Mesenchymal stem cell (in vitro differentiated cells and primary cell): ENCODE data around the gene TBC1D10A.
A peak's percentile ranks its signal among the peaks of the same experiment; 100 is the strongest.

Experiments
- DNase-seq: peaks from one replicate; pipeline ENCODE4 v3.0.0-alpha.2; 2013
- H2AFZ ChIP-seq: one replicate; pipeline ENCODE4 v1.6.1; 2013; ENCODE audit warnings: low read depth, mild to moderate bottlenecking, control low read depth, inconsistent platforms, low read length, moderate library complexity
- H2AK5ac ChIP-seq: 2 replicates; pipeline ENCODE4 v1.6.1; 2013; ENCODE audit warnings: low read length, moderate library complexity, mild to moderate bottlenecking, inconsistent platforms; ENCODE audit not compliant: severe bottlenecking
- H2BK120ac ChIP-seq: one replicate; pipeline ENCODE4 v1.6.1; 2013; ENCODE audit warnings: low read depth, mild to moderate bottlenecking, inconsistent platforms, low read length, moderate library complexity
- H2BK12ac ChIP-seq, 2 experiments: one replicate each; pipeline ENCODE4 v1.6.1; 2013; ENCODE audit warnings: inconsistent platforms in 2 of 2, low read length in 2 of 2, mild to moderate bottlenecking in 2 of 2, moderate library complexity in 2 of 2, control low read depth in 1 of 2
- H2BK15ac ChIP-seq: one replicate; pipeline ENCODE4 v1.6.1; 2013; ENCODE audit warnings: mild to moderate bottlenecking, low read depth, inconsistent platforms; ENCODE audit not compliant: poor library complexity, severe bottlenecking
- H2BK5ac ChIP-seq: 2 replicates; pipeline ENCODE4 v1.6.1; 2013; ENCODE audit warnings: low read depth, mild to moderate bottlenecking, low read length, control low read depth, inconsistent platforms; ENCODE audit not compliant: poor library complexity, severe bottlenecking
- H3K14ac ChIP-seq, 2 experiments: one replicate each; pipeline ENCODE4 v1.6.1; 2013; ENCODE audit warnings: inconsistent platforms in 2 of 2, low read length in 2 of 2, control low read depth in 1 of 2, mild to moderate bottlenecking in 1 of 2, moderate library complexity in 1 of 2
- H3K18ac ChIP-seq, 2 experiments: one replicate each; pipeline ENCODE4 v1.6.1; 2013; ENCODE audit warnings: inconsistent platforms in 2 of 2, low read length in 2 of 2, control low read depth in 1 of 2, low read depth in 1 of 2, mild to moderate bottlenecking in 1 of 2
- H3K23ac ChIP-seq, 2 experiments: one replicate each; pipeline ENCODE4 v1.6.1; 2013; ENCODE audit warnings: inconsistent platforms in 2 of 2, low read length in 2 of 2, mild to moderate bottlenecking in 2 of 2, moderate library complexity in 2 of 2, control low read depth in 1 of 2
- H3K27ac ChIP-seq: 2 replicates; pipeline ENCODE4 v1.5.1; 2013; ENCODE audit warnings: mild to moderate bottlenecking, moderate library complexity, low read length, control low read depth, inconsistent platforms; ENCODE audit not compliant: poor library complexity, severe bottlenecking
- H3K27me3 ChIP-seq, 2 experiments: 2 replicates each; pipeline versions ENCODE4 v1.6.1 to v1.7.0; 2013; ENCODE audit warnings: low read length in 2 of 2, mild to moderate bottlenecking in 2 of 2, moderate library complexity in 2 of 2, control low read depth in 1 of 2, inconsistent platforms in 1 of 2; ENCODE audit not compliant: control insufficient read depth in 1 of 2, insufficient read depth in 1 of 2
- H3K36me3 ChIP-seq, 2 experiments: 2 replicates each; pipeline versions ENCODE4 v1.6.1 to v1.7.0; 2013; ENCODE audit warnings: low read length in 2 of 2, control low read depth in 1 of 2, inconsistent platforms in 1 of 2, low read depth in 1 of 2, mild to moderate bottlenecking in 1 of 2; ENCODE audit not compliant: insufficient read depth in 2 of 2, control insufficient read depth in 1 of 2
- H3K4ac ChIP-seq, 2 experiments: one replicate each; pipeline ENCODE4 v1.6.1; 2013; ENCODE audit warnings: inconsistent platforms in 2 of 2, low read length in 2 of 2, mild to moderate bottlenecking in 2 of 2, moderate library complexity in 2 of 2, control low read depth in 1 of 2, low read depth in 1 of 2
- H3K4me1 ChIP-seq: 2 replicates; pipeline ENCODE4 v1.6.1; 2013; ENCODE audit warnings: low read depth, low read length, control low read depth; ENCODE audit not compliant: control insufficient read depth, insufficient read depth
- H3K4me2 ChIP-seq: 2 replicates; pipeline ENCODE4 v1.6.1; 2013; ENCODE audit warnings: low read length, mild to moderate bottlenecking, inconsistent platforms; ENCODE audit not compliant: poor library complexity, severe bottlenecking
- H3K4me3 ChIP-seq, 2 experiments: 2 replicates each; pipeline versions ENCODE4 v1.5.1 to v1.7.0; 2013; ENCODE audit warnings: low read length in 2 of 2, mild to moderate bottlenecking in 2 of 2, control low read depth in 1 of 2, low read depth in 1 of 2; ENCODE audit not compliant: insufficient read depth in 1 of 2
- H3K79me1 ChIP-seq: replicated peaks from 2 replicates; pipeline ENCODE4 v1.6.1; 2013; ENCODE audit warnings: mild to moderate bottlenecking, control low read depth, low read length, inconsistent platforms; ENCODE audit not compliant: poor library complexity, severe bottlenecking
- H3K9ac ChIP-seq: 2 replicates; pipeline ENCODE4 v1.7.0; 2013; ENCODE audit warnings: mild to moderate bottlenecking, low read length, moderate library complexity
- H3K9me3 ChIP-seq: 2 replicates; pipeline ENCODE4 v1.7.0; 2013; ENCODE audit warnings: mild to moderate bottlenecking, low read length; ENCODE audit not compliant: control insufficient read depth
- H4K8ac ChIP-seq: one replicate; pipeline ENCODE4 v1.6.1; 2013; ENCODE audit warnings: inconsistent platforms, mild to moderate bottlenecking, low read length, moderate library complexity
- H4K91ac ChIP-seq: one replicate; pipeline ENCODE4 v1.6.1; 2013; ENCODE audit warnings: mild to moderate bottlenecking, low read length, inconsistent platforms
- WGBS: methylation state at CpG from one replicate; pipeline ENCODE4 v1.1.7; 2013; ENCODE audit warnings: mixed read lengths; 5-methylcytosine and 5-hydroxymethylcytosine counted together

The TBC1D10A gene

GRCh38 chr22:30245985-30246813 is 80.5 kb downstream of the TBC1D10A start, which contains the start of gene LIF:
Gene LIF (minus strand): TSS chr22:30246759. CDS start chr22:30246695, 64 bp downstream.
- Histone ChIP-seq H2BK12ac (peak within 1 kb of the TSS in 1 of 2 experiments; percentile 84), H3K79me1 (no peaks in the 10 kb centered on the region), H3K4me3 (peak within 1 kb of the TSS; percentile 64 to 86), H3K14ac (peak within 1 kb of the TSS in 1 of 2 experiments; percentile 91), H2BK120ac (peak within 1 kb of the TSS; percentile 75), H3K4me2 (peak within 1 kb of the TSS; percentile 69), H3K23ac (peak within 1 kb of the TSS; percentile 8 to 84), H3K4ac (peak within 1 kb of the TSS; percentile 25 to 74), H2BK5ac (peak within 1 kb of the TSS; percentile 95), H3K27me3 (no peaks in the 10 kb centered on the region), H3K4me1 (peaks cover 77% of the 10 kb centered on the region), H2BK15ac (peak within 1 kb of the TSS; percentile 75), H3K18ac (peak within 1 kb of the TSS; percentile 44 to 63), H4K8ac (peak within 1 kb of the TSS; percentile 52), H4K91ac (peak within 1 kb of the TSS; percentile 71), H3K9me3 (no peaks in the 10 kb centered on the region), H3K9ac (peak within 1 kb of the TSS; percentile 92), H3K27ac (peak within 1 kb of the TSS; percentile 98), H3K36me3 (peaks cover 20 to 39% of the 10 kb centered on the region in 2 experiments), H2AFZ (peak within 1 kb of the TSS; percentile 49), H2AK5ac (peak within 1 kb of the TSS; percentile 73)
- 1% methylated on average over 53 of the region's 64 CpGs for WGBS
- peak; percentile 83 for DNase-seq

- no peak for DNase-seq
- no peak overlapping the region for H2AFZ ChIP-seq
- peak overlapping the region; percentile 75 for H2BK120ac ChIP-seq
- H3K27ac ChIP-seq: peak overlapping the region; percentile 95
- peak overlapping the region; percentile 52 for H4K8ac ChIP-seq
- peak overlapping the region; percentile 31 to 42 for H2BK12ac ChIP-seq
- H2BK15ac ChIP-seq: peak overlapping the region; percentile 75
- peaks cover 78% of the 10 kb centered on the region for H3K4me1 ChIP-seq
- H3K27me3 ChIP-seq: no peaks in the 10 kb centered on the region
- H3K9me3 ChIP-seq: no peaks in the 10 kb centered on the region
- peak overlapping the region in 1 of 2 experiments; percentile 53 for H3K14ac ChIP-seq
- H3K36me3 ChIP-seq: peaks cover 26 to 47% of the 10 kb centered on the region in 2 experiments
- H2BK5ac ChIP-seq: peak overlapping the region; percentile 95
- peak overlapping the region; percentile 44 to 63 for H3K18ac ChIP-seq
- H3K79me1 ChIP-seq: no peaks in the 10 kb centered on the region
- H4K91ac ChIP-seq: peak overlapping the region; percentile 62
- 28% methylated on average over 10 of the region's 15 CpGs for WGBS
- peak overlapping the region; percentile 26 to 40 for H3K4ac ChIP-seq
- peak overlapping the region; percentile 64 to 86 for H3K4me3 ChIP-seq
- H3K23ac ChIP-seq: no peak overlapping the region
- H3K4me2 ChIP-seq: peak overlapping the region; percentile 64
- H2AK5ac ChIP-seq: peak overlapping the region; percentile 97
- H3K9ac ChIP-seq: peak overlapping the region; percentile 92
These were observed 81.4 kb downstream of the TBC1D10A start for GRCh38 chr22:30245181-30245984.

DNA sequence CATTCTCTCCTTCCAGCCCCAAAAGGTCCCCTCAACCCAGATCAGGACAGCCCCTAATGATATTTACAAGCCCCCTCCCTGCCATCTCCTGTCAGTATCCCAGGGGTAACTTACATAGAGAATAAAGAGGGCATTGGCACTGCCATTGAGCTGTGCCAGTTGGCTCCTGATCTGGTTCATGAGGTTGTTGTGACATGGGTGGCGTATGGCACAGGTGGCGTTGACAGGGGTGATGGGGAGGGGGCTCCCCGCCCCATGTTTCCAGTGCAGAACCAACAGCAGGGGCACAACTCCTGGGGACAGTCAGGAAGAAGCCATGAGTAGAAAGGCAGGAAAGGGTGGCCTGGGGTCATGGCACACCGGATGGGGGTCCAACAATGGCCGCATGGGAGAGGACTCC is 82.1 kb downstream of the TBC1D10A start:
- H3K4me3 ChIP-seq: peak overlapping the region; percentile 64 to 86
- no peak overlapping the region for H3K14ac ChIP-seq
- H2AFZ ChIP-seq: no peak overlapping the region
- H2BK120ac ChIP-seq: peak overlapping the region; percentile 45
- no peak for DNase-seq
- peak overlapping the region; percentile 95 for H2BK5ac ChIP-seq
- H3K9ac ChIP-seq: peak overlapping the region; percentile 92
- no peaks in the 10 kb centered on the region for H3K79me1 ChIP-seq
- H3K4me1 ChIP-seq: peaks cover 75% of the 10 kb centered on the region
- no peak overlapping the region for H3K4ac ChIP-seq
- no peaks in the 10 kb centered on the region for H3K9me3 ChIP-seq
- H3K36me3 ChIP-seq: peaks cover 26 to 53% of the 10 kb centered on the region in 2 experiments
- H4K91ac ChIP-seq: no peak overlapping the region
- H2BK12ac ChIP-seq: peak overlapping the region; percentile 1 to 9
- no peaks in the 10 kb centered on the region for H3K27me3 ChIP-seq
- WGBS: 99% methylated on average over 5 of the region's 5 CpGs
- peak overlapping the region; percentile 5 for H3K18ac ChIP-seq
- H4K8ac ChIP-seq: no peak overlapping the region
- H2AK5ac ChIP-seq: peak overlapping the region; percentile 97
- peak overlapping the region; percentile 64 for H3K4me2 ChIP-seq
- H2BK15ac ChIP-seq: peak overlapping the region; percentile 13
- H3K23ac ChIP-seq: no peak overlapping the region
- peak overlapping the region; percentile 95 for H3K27ac ChIP-seq
